IPS-18c (cell line): Measurements from ENCODE around the gene APOL6.

Source experiments
- H3K4me3 ChIP-seq: 2 replicates; pipeline ENCODE4 v1.7.0; 2013; ENCODE audit warnings: low read depth, mild to moderate bottlenecking, low read length, moderate library complexity; ENCODE audit not compliant: insufficient read depth
- H3K9me3 ChIP-seq: one replicate; pipeline ENCODE4 v1.6.1; 2013; ENCODE audit warnings: mild to moderate bottlenecking, low read length, moderate library complexity; ENCODE audit not compliant: control insufficient read depth, insufficient read depth

APOL6 gene

DNA sequence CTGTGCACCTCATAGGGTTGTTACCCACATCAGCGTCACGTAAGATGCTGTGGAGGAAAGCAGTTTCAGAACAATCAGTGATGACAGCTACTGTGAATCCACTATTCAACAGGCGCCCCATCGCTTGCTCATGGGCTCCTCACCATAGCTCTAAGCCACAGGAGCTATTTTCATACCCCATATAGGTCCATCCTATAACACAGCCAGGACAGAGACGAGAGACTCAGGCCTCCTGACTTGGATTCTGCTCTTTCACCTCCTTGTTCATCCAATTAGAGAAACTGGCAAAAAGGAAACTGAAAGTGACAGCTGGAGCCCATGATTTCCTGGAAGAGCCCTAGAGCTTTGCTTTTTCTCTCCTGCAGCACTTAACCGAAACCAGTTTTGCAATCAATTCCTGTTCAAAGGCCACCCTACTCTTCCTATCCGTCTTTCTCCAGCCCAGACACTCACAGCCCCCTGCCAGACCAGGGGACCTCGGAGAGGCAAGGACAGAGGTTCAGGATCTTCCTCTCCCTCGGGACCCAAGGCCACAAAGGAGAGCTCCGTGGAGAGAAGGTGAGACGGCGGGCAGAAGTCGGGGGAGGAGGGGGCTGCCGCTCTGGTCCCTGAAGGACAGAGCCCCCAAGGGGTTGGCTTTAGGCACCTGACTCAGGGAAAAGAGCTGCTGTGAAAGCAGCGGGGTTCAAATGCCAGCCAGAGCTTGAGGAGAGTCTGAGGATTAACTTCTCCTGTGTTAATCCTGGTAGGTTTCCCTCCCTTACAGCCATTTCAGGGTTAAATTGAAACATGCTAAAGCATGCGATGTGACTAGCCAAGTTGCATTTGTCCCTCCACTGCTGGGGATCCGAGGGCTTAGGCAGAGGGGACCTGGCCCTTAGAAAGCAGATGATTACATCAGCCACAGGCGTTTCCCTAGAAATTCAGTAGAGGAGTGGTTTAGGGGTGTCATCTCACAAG, at the start of gene APOL6:
TSS of gene APOL6 (plus strand) at position 381 of the 960 bp plus-strand sequence. CDS start 7,980 bp downstream, outside the sequence.
- Histone ChIP-seq H3K9me3 (no peaks in the 10 kb centered on the region), H3K4me3 (no peak within 1 kb of the TSS)

DNA sequence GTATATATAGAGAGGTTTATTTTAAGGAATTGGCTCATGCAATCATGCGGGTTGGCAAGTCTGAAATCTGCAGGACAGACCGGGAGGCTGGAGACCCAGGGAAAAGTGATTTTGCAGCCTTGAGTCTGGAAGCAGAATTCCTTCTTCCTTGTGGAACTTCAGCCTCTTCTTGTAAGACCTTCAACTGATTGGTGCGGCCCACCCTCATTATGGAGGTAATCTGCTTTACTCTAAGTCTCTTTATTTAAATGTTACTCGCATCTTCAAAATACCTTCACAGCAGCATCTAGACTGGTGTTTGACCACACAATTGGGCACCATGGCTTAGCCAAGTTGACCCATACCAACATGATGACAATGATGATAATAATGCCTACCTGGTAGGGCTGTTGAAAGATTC, 48.9 kb upstream of the APOL6 start:
- Histone ChIP-seq H3K9me3 (no peaks in the 10 kb centered on the region), H3K4me3 (no peak overlapping the region)

- H3K9me3 ChIP-seq = no peaks in the 10 kb centered on the region
- H3K4me3 ChIP-seq = no peak overlapping the region
Measured at GRCh38 chr22:35600476-35600875, 47.8 kb upstream of the APOL6 start.

DNA sequence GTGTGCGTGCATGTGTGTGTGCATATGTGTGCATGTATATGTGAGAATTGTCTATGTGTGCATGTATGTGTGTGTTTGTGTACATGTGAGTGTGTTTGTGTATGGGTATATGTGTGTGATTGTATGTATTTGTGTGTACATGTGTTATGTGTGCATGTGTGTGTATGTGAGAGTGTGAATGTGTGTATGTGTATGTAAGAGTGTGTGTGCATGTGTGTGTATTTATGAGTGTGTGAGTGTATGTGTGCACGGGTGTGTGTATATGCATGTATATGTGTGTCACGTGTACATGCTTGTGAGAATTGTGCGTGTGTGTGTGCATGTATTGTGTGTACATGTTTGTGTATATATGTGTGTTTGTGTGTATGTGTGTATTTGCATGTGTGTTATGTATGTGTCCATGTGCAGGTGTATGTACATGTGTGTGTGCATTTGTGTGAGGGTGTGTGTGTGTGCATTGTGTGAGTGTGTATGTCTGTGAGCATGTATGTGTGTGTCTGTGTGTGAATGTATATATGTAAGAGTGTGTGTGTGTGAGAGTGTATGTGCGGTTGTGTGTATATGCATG, 47.1 kb upstream of the APOL6 start:
- no peak overlapping the region for H3K4me3 ChIP-seq
- H3K9me3 ChIP-seq = no peaks in the 10 kb centered on the region

- no peak overlapping the region for H3K4me3 ChIP-seq
- H3K9me3 ChIP-seq = no peaks in the 10 kb centered on the region
Measured at GRCh38 chr22:35601743-35602615, 46.3 kb upstream of the APOL6 start.

- Histone ChIP-seq H3K9me3 (no peaks in the 10 kb centered on the region), H3K4me3 (no peak overlapping the region)
Measured at GRCh38 chr22:35604621-35605368, 43.5 kb upstream of the APOL6 start.

DNA sequence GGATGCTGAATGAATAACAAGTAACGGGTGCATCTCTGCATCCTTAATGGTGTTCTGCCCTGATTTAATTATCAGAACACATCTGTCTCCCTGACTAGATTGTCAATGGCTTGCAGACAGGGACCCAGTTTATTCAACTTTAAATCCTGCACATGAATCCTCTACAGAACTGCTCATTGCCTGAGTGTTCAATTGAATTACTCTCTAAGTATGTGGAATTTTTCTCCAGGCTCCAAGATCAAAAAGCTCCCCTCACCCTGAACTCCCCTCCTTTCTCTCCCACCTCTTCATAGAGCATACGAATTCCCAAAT, 42.9 kb upstream of the APOL6 start:
- H3K4me3 ChIP-seq = no peak overlapping the region
- no peaks in the 10 kb centered on the region for H3K9me3 ChIP-seq

- Histone ChIP-seq H3K4me3 (no peak overlapping the region), H3K9me3 (no peaks in the 10 kb centered on the region)
Measured at GRCh38 chr22:35605851-35606481, 42.3 kb upstream of the APOL6 start.

DNA sequence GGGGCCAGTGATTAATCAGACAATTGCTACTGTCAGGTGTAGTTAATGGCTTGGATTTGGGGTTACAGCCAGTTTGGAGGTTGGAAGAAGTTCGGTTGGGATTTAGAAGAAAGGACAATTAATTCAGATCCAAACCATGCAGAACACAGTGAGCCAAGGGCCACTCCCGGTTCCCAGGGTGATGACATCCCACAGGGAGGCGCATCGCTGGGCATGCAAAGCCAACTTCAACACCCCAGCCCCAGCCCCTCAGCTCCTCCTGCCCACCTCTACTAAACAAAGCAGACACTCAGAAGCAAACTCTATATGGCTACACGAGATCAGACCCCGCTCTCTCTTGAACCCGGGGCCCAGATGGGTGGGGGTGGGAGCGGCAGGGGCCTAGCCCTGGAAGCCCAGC, 41.3 kb upstream of the APOL6 start:
- no peak overlapping the region for H3K4me3 ChIP-seq
- H3K9me3 ChIP-seq = no peaks in the 10 kb centered on the region

GRCh38 chr22:35608088-35608487, 40.2 kb upstream of the APOL6 start:
- Histone ChIP-seq H3K4me3 (no peak overlapping the region), H3K9me3 (no peaks in the 10 kb centered on the region)

GRCh38 chr22:35609261-35609660, 39.0 kb upstream of the APOL6 start:
- no peak overlapping the region for H3K4me3 ChIP-seq
- H3K9me3 ChIP-seq = no peaks in the 10 kb centered on the region

GRCh38 chr22:35609761-35610160, 38.5 kb upstream of the APOL6 start:
- Histone ChIP-seq H3K9me3 (no peaks in the 10 kb centered on the region), H3K4me3 (no peak overlapping the region)

- H3K9me3 ChIP-seq = no peaks in the 10 kb centered on the region
- H3K4me3 ChIP-seq = no peak overlapping the region
Measured at GRCh38 chr22:35610741-35611140, 37.5 kb upstream of the APOL6 start.

DNA sequence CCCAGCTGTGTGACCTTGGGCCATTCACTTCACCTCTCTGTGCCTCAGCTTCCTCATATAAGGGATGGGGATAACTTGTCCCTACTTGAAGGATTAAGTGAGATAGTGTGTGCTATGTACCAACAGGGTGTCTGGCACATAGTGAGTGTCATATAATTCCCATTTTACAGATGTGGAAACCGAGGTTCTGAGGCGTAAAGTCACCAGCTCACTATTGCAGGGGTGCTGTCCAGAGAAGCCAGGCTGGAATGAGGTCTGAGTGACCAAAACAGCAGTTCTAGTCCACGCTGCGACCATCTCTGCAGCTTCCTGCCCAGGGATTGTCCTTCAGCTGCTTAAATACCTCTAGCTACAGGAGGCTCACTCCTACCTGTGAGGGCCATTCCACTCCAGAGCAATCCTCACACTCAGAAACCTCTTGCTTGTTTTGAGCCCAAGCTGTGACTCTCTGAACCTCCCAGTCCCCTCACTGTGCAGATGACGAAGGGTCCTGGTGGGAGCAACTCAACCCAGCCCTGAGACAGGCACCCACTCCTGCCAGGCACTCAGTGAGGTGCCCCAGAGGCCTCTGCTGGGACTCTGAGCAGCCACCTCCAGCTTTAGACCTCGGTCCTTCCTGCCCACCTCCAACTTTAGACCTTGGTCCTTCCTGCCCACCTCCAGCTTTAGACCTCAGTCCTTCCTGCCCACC, 36.9 kb upstream of the APOL6 start:
- H3K9me3 ChIP-seq = no peaks in the 10 kb centered on the region
- no peak overlapping the region for H3K4me3 ChIP-seq

DNA sequence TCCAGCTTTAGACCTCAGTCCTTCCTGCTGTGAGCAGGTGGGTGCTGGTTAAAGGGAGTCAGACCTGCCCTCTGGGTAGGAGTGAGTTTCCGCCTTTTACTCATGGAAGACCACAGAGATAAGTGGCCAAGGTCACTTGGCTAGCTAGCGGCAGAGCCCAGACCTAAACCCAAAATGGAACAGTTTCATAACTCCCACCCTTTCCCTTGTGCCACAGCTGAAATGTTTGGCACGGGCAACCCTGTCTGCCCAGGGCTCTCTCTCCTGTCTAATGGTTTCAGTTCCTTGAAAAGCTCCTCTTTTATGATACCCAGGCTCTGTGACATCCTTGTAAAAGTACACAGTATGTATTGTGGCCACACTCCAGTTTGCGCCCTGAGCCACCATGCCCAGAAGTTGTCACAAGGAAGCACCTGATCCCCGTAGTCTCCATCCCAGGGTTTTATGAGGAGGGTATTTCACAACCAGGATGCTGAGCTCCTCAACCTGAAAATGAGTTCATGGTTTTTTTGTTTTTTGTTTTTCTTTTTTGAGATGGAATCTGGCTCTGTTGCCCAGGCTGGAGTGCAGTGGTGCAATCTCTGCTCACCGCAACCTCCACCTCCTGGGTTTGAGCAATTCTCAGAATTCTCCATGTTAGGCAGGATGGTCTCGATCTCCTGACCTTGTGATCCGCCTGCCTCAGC, 36.2 kb upstream of the APOL6 start:
- H3K4me3 ChIP-seq = no peak overlapping the region
- H3K9me3 ChIP-seq = no peaks in the 10 kb centered on the region

DNA sequence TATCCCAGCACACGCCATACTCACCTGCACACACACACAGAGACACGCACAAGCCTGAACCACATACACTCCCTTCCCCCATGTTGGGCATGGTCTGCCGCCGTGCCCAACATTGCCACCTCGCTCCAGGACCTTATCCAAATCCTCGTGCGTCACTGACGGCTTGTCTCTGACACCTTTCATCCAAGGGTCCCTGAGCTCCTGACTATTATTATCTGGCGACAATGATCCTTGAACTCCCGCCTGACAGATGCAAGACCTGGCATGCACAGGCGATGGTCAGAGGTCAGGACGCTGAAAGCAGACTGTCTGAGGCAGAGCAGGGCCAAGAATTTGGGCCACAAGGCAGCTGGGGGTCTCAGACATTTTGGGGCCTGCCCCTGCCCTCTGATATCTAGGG, 35.3 kb upstream of the APOL6 start:
- Histone ChIP-seq H3K4me3 (no peak overlapping the region), H3K9me3 (no peaks in the 10 kb centered on the region)
